Smooth muscle cell (in vitro differentiated cells): ENCODE results near the gene SLC26A8. TPM values are rescaled to one million over a fixed set of nuclear protein-coding genes. Genes with fewer than 3 reads are reported as not detected.

Experiments used
- DNase-seq: peaks from one replicate; lab custom pipeline; 2025; ENCODE audit not compliant: unreplicated experiment; lab: John Stamatoyannopoulos, UW
- H2AFZ ChIP-seq: fragments of 200-600 bp; sonication (generic); 2 replicates; pipeline ENCODE4 v1.6.0; 2016; ENCODE audit warnings: antibody characterized with exemption, low read depth, mild to moderate bottlenecking
- H3F3A ChIP-seq: fragments of 200-600 bp; sonication (generic); 2 replicates; pipeline ENCODE4 v1.6.0; 2017; ENCODE audit warnings: antibody characterized with exemption, low read depth
- H3K27ac ChIP-seq: fragments of 200-600 bp; sonication (generic); 2 replicates; pipeline ENCODE4 v1.5.1; 2016; ENCODE audit warnings: low read depth, mild to moderate bottlenecking
- H3K27me3 ChIP-seq: fragments of 200-600 bp; sonication (generic); 2 replicates; pipeline ENCODE4 v1.6.1; 2016; ENCODE audit warnings: low read depth, mild to moderate bottlenecking
- H3K36me3 ChIP-seq: fragments of 200-600 bp; sonication (generic); 2 replicates; pipeline ENCODE4 v1.5.1; 2016; ENCODE audit warnings: low read depth
- H3K4me1 ChIP-seq: fragments of 200-600 bp; sonication (generic); 2 replicates; pipeline ENCODE4 v1.5.1; 2016; ENCODE audit warnings: low read depth
- H3K4me2 ChIP-seq: fragments of 200-600 bp; sonication (generic); 2 replicates; pipeline ENCODE4 v1.6.0; 2016; ENCODE audit warnings: mild to moderate bottlenecking
- H3K4me3 ChIP-seq: fragments of 200-600 bp; sonication (generic); 2 replicates; pipeline ENCODE4 v1.5.1; 2016; ENCODE audit warnings: mild to moderate bottlenecking
- H3K79me2 ChIP-seq: fragments of 200-600 bp; sonication (generic); 2 replicates; pipeline ENCODE4 v1.6.0; 2016; ENCODE audit warnings: low read depth, mild to moderate bottlenecking
- H3K9ac ChIP-seq: fragments of 200-600 bp; sonication (generic); 2 replicates; pipeline ENCODE4 v1.6.0; 2016; ENCODE audit warnings: low read depth
- H3K9me3 ChIP-seq: fragments of 200-600 bp; sonication (generic); replicated peaks from 2 replicates; pipeline ENCODE4 v1.5.1; 2016; ENCODE audit warnings: low read depth
- H4K20me1 ChIP-seq: fragments of 200-600 bp; sonication (generic); 2 replicates; pipeline ENCODE4 v1.6.0; 2016; ENCODE audit warnings: low read depth
- WGBS: methylation state at CpG from one replicate; pipeline ENCODE4 v1.1.7; 2016; ENCODE audit warnings: low lambda C conversion rate; 5-methylcytosine and 5-hydroxymethylcytosine counted together
- polyA plus RNA-seq: library from polyadenylated mRNA; unstranded; fragments of >200 nt; fragmentation: Nextera tagmentation; extraction: Ambion mirVana; gene quantifications from 2 replicates; pipeline ENCODE4 v1.2.1, GENCODE V29; 2016
- total RNA-seq: library from RNA; depleted of rRNA; stranded (reverse); fragments of >200 nt; gene quantifications from 2 replicates; pipeline ENCODE4 v1.2.3, GENCODE V29; 2014
- TF ChIP-seq, protein P1 (sequence below): fragments of 200-600 bp; sonication (generic); IDR thresholded peaks from 2 replicates; pipeline ENCODE4 v1.5.1; 2017; ENCODE audit warnings: borderline replicate concordance, mild to moderate bottlenecking, antibody characterized with exemption; ENCODE audit not compliant: insufficient read depth, poor library complexity, severe bottlenecking

Gene SLC26A8
- total and polyA plus RNA-seq, 2 experiments from 2014 or later = 0.09 TPM; not detected in 1

DNA sequence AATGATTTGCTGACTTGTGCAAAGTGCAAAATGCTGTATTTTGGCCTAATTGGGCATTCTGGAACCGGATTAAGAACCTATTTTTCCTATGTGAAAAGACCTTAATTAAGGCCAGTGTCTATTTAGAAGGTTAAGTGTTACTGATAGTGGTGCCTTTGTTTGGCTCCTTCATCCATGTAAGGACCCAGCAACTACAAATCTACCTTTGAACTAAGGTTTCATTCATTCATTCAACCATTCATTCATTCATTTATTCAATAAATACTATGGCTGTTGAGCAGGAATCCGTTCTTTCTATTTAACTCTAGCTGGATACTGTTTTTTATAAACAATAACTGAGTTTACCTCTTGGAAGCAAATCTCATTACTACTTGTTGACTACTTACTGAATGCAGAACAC, 36.8 kb upstream of the SLC26A8 start:
- H4K20me1 ChIP-seq = peaks cover 86% of the 10 kb centered on the region
- 48% methylated on average over 2 of the region's 2 CpGs for WGBS
- no peak overlapping the region for H3K27ac ChIP-seq
- peaks cover 3% of the 10 kb centered on the region for H3F3A ChIP-seq
- no peak overlapping the region for H3K9ac ChIP-seq
- H3K4me1 ChIP-seq = peaks cover 6% of the 10 kb centered on the region
- no peaks in the 10 kb centered on the region for H3K27me3 ChIP-seq
- TF ChIP-seq, protein P1, sequence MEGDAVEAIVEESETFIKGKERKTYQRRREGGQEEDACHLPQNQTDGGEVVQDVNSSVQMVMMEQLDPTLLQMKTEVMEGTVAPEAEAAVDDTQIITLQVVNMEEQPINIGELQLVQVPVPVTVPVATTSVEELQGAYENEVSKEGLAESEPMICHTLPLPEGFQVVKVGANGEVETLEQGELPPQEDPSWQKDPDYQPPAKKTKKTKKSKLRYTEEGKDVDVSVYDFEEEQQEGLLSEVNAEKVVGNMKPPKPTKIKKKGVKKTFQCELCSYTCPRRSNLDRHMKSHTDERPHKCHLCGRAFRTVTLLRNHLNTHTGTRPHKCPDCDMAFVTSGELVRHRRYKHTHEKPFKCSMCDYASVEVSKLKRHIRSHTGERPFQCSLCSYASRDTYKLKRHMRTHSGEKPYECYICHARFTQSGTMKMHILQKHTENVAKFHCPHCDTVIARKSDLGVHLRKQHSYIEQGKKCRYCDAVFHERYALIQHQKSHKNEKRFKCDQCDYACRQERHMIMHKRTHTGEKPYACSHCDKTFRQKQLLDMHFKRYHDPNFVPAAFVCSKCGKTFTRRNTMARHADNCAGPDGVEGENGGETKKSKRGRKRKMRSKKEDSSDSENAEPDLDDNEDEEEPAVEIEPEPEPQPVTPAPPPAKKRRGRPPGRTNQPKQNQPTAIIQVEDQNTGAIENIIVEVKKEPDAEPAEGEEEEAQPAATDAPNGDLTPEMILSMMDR = no peak
- H3K4me2 ChIP-seq = no peak overlapping the region
- peaks cover 3% of the 10 kb centered on the region for H3K36me3 ChIP-seq
- no peak overlapping the region for H3K4me3 ChIP-seq
- DNase-seq = no peak
- H3K79me2 ChIP-seq = peaks cover 66% of the 10 kb centered on the region
- no peak overlapping the region for H2AFZ ChIP-seq
- H3K9me3 ChIP-seq = no peaks in the 10 kb centered on the region

DNA sequence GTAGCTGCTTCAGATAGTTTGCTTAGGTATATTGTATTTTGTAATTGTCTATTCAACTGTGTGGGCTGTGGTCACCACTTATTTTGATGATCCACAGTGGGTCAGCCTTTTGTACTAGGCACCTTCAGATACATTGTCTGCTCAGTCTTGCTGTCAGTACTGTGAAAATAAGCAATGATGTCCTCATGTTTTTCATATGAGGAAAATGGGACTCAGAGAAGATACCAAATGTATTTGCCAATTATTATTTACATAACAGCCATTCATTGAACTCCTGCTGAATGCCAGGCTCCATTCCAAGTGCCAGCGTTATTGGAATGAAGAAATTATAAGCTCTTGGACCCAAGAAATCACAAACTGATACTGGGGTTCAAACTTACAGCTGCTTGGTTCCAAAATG, 31.7 kb upstream of the SLC26A8 start:
- Histone ChIP-seq H3K4me2 (no peak overlapping the region), H3K27ac (no peak overlapping the region), H3K9ac (no peak overlapping the region), H2AFZ (no peak overlapping the region), H4K20me1 (peaks cover 98% of the 10 kb centered on the region), H3K27me3 (no peaks in the 10 kb centered on the region), H3K36me3 (peaks cover 3% of the 10 kb centered on the region), H3K9me3 (no peaks in the 10 kb centered on the region), H3K79me2 (peaks cover 73% of the 10 kb centered on the region), H3K4me3 (no peak overlapping the region), H3F3A (peaks cover 3% of the 10 kb centered on the region), H3K4me1 (peaks cover 6% of the 10 kb centered on the region)
- TF ChIP-seq, protein P1 = no peak
- DNase-seq = no peak
- WGBS = 100% methylated on average over 1 of the region's 1 CpG

DNA sequence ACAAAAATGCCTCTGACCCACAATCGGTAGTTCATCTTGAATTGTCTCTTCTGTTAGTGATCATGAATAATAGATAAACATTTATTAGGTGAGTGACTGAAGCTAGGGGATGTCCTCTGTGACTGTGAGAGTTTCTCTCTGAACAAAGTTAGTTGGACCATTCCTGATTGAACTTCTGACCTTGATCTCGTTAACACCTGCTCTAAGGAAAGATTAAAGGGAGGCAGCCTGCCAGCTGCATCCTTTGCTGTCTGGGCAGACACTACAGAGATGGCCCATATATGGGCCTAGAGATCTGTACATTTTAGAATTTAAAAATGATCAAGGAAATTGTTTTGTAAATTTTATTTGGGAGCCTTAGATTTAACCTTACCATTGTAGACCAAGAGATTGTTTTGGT, 30.5 kb upstream of the SLC26A8 start:
- H3K4me3 ChIP-seq = no peak overlapping the region
- TF ChIP-seq, protein P1 = no peak
- no peaks in the 10 kb centered on the region for H3K9me3 ChIP-seq
- peaks cover 80% of the 10 kb centered on the region for H3K79me2 ChIP-seq
- H3F3A ChIP-seq = peaks cover 3% of the 10 kb centered on the region
- no peaks in the 10 kb centered on the region for H3K27me3 ChIP-seq
- no peak for DNase-seq
- peaks cover under 1% of the 10 kb centered on the region for H3K36me3 ChIP-seq
- H3K9ac ChIP-seq = no peak overlapping the region
- H4K20me1 ChIP-seq = peaks cover 98% of the 10 kb centered on the region
- 80% methylated on average over 2 of the region's 2 CpGs for WGBS
- H3K4me2 ChIP-seq = no peak overlapping the region
- H2AFZ ChIP-seq = no peak overlapping the region
- peaks cover 6% of the 10 kb centered on the region for H3K4me1 ChIP-seq
- H3K27ac ChIP-seq = no peak overlapping the region

DNA sequence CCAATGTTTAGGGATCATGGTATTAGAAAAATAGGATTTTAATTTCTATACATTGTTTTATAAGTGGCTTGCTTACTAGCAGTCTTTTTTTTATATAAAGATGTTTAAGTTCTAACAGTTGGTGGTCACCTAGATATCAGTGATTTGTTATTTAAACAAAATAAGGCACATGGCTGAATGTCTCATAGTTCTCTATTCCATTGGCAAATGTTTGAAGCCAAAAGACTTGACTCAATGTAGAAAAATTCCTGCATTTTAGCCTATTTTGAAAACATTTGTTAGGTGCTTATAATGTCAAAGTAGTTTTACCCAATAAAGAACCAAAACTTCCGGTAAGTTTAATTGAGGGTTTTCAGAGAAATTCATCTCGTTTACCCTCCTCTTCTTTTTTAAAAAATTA, 30.0 kb upstream of the SLC26A8 start:
- Histone ChIP-seq H3K4me3 (no peak overlapping the region), H3K36me3 (no peaks in the 10 kb centered on the region), H3K27me3 (no peaks in the 10 kb centered on the region), H3K79me2 (peaks cover 86% of the 10 kb centered on the region), H4K20me1 (peaks cover 98% of the 10 kb centered on the region), H3F3A (peaks cover 3% of the 10 kb centered on the region), H3K9ac (no peak overlapping the region), H3K9me3 (no peaks in the 10 kb centered on the region), H3K4me2 (peak overlapping the region; percentile 5), H2AFZ (no peak overlapping the region), H3K27ac (no peak overlapping the region), H3K4me1 (peaks cover 6% of the 10 kb centered on the region)
- DNase-seq = no peak
- 80% methylated on average over 2 of the region's 2 CpGs for WGBS
- TF ChIP-seq, protein P1 = no peak
